Panc1 (cell line): ENCODE results near the gene MRGPRD. TPM values are rescaled to one million over a fixed set of nuclear protein-coding genes. Genes with fewer than 3 reads are reported as not detected.

Experiments used
- ATAC-seq: fragments of 200-7000 bp; cut with Tn5 transposase; 2 replicates; pipeline ENCODE4 v1.9.1; 2020; ENCODE audit warnings: mild to moderate bottlenecking, moderate library complexity
- BruUV-seq: library from RNA; stranded (reverse); fragments of 400-500 nt; replicated peaks from 2 replicates; lab custom pipeline; 2021; lab: Mats Ljungman, UMichigan
- CTCF ChIA-PET: fragments of 300-600 bp; sonication (Branson Sonifier 250); formaldehyde crosslinking; loops from one replicate; lab custom pipeline; 2022; ENCODE audit warnings: antibody characterized with exemption; lab: Charles Lee
- POLR2A ChIA-PET: fragments of 300-600 bp; sonication (Branson Sonifier 250); formaldehyde crosslinking; loops from one replicate; lab custom pipeline; 2022; ENCODE audit warnings: antibody characterized with exemption; lab: Charles Lee
- DNase-seq: peaks from one replicate; pipeline ENCODE4 v3.0.0-alpha.2; 2010; ENCODE audit warnings: low read depth, low spot score
- H3K27ac ChIP-seq: 2 replicates; pipeline ENCODE4 v1.5.1; 2011; ENCODE audit warnings: mild to moderate bottlenecking, low read length, inconsistent platforms
- H3K27me3 ChIP-seq: fragments of 200-500 bp; sonication (Bioruptor generic); 2 replicates; pipeline ENCODE4 v1.6.0; 2014; ENCODE audit warnings: low read length, inconsistent platforms; ENCODE audit not compliant: control insufficient read depth, insufficient read depth
- H3K36me3 ChIP-seq: fragments of 200-500 bp; sonication (Bioruptor generic); 2 replicates; pipeline ENCODE4 v1.5.1; 2014; ENCODE audit warnings: inconsistent platforms, mild to moderate bottlenecking, low read length, moderate library complexity; ENCODE audit not compliant: control insufficient read depth, insufficient read depth
- H3K4me1 ChIP-seq: 2 replicates; pipeline ENCODE4 v1.5.1; 2011; ENCODE audit warnings: inconsistent platforms, mild to moderate bottlenecking, low read length, moderate library complexity; ENCODE audit not compliant: control insufficient read depth, insufficient read depth
- H3K4me3 ChIP-seq, 2 experiments: 2 replicates each; pipeline ENCODE4 v1.5.1; 2011 to 2012; ENCODE audit warnings: low read depth in 2 of 2, low read length in 2 of 2, mild to moderate bottlenecking in 2 of 2, inconsistent platforms in 1 of 2, moderate library complexity in 1 of 2
- H3K9me3 ChIP-seq: fragments of 200-500 bp; sonication (Bioruptor generic); 2 replicates; pipeline ENCODE4 v1.5.1; 2014; ENCODE audit warnings: low read depth, mild to moderate bottlenecking, inconsistent platforms, low read length, moderate library complexity; ENCODE audit not compliant: control insufficient read depth, insufficient read depth
- POLR2AphosphoS5 ChIP-seq: IDR thresholded peaks from 2 replicates; pipeline ENCODE4 v1.6.1; 2012; ENCODE audit warnings: mild to moderate bottlenecking, low read depth, low read length, moderate library complexity
- REST ChIP-seq, 2 experiments: IDR thresholded peaks; 2 replicates each; pipeline ENCODE4 v1.6.1; 2011 to 2012; ENCODE audit warnings: low read depth in 2 of 2, control low read depth in 1 of 2, low read length in 1 of 2, mild to moderate bottlenecking in 1 of 2, moderate library complexity in 1 of 2; ENCODE audit not compliant: insufficient read depth in 1 of 2
- SIN3A ChIP-seq: IDR thresholded peaks from 2 replicates; pipeline ENCODE4 v1.6.1; 2012; ENCODE audit warnings: low read depth, mild to moderate bottlenecking, low read length, moderate library complexity, borderline replicate concordance; ENCODE audit not compliant: insufficient read depth
- TCF7L2 ChIP-seq: IDR thresholded peaks from 2 replicates; pipeline ENCODE4 v1.6.1; 2011; ENCODE audit warnings: mild to moderate bottlenecking, low read depth, low read length, inconsistent platforms
- in situ Hi-C: cut with HindIII; loops from 2 replicates; pipeline ENCODE4 v1.10.0; 2016; ENCODE audit warnings: low sequenced_read_pairs, low pct_unique_long_range_greater_than_20kb
- intact Hi-C: fragments of 100-400 bp; cut with micrococcal nuclease; formaldehyde crosslinking; loops from one replicate; pipeline ENCODE4 v1.10.0; 2022; ENCODE audit not compliant: unreplicated experiment
- total RNA-seq: library from RNA; stranded (reverse); gene quantifications from one replicate; pipeline ENCODE4 v1.2.1, GENCODE V29; 2021; ENCODE audit not compliant: unreplicated experiment
- TF ChIP-seq, protein P1 (sequence below): fragments of 450-650 bp; IDR thresholded peaks from 2 replicates; pipeline ENCODE4 v1.5.1; 2017; ENCODE audit warnings: mild to moderate bottlenecking

MRGPRD gene
- total RNA-seq, 1 experiment from 2014 or later: not detected

- no TSS peak for BruUV-seq
- CTCF ChIA-PET: no interaction called here
- in situ Hi-C loops: no loop called here
- POLR2A ChIA-PET: interaction anchor here (0.6 kb wide), 1 partner anchor 198 kb away, joined by 3 read pairs; no protein-coding TSS in a partner anchor
- H3K36me3 ChIP-seq: no peaks in the 10 kb centered on the region
- no peak overlapping the region for H3K4me3 ChIP-seq
- H3K4me1 ChIP-seq: peaks cover 7% of the 10 kb centered on the region
- ATAC-seq (no peak), DNase-seq (no peak)
- H3K27me3 ChIP-seq: no peaks in the 10 kb centered on the region
- no peaks in the 10 kb centered on the region for H3K9me3 ChIP-seq
- no peak overlapping the region for H3K27ac ChIP-seq
- TF ChIP-seq REST (IDR thresholded peaks at IDR 0.05; ENCODE audit: insufficient read depth in 1 of 2, low read depth in 2 of 2, low read length in 1 of 2) (no peak), SIN3A (no peak), TCF7L2 (no peak), POLR2AphosphoS5 (no peak)
- TF ChIP-seq, protein P1, sequence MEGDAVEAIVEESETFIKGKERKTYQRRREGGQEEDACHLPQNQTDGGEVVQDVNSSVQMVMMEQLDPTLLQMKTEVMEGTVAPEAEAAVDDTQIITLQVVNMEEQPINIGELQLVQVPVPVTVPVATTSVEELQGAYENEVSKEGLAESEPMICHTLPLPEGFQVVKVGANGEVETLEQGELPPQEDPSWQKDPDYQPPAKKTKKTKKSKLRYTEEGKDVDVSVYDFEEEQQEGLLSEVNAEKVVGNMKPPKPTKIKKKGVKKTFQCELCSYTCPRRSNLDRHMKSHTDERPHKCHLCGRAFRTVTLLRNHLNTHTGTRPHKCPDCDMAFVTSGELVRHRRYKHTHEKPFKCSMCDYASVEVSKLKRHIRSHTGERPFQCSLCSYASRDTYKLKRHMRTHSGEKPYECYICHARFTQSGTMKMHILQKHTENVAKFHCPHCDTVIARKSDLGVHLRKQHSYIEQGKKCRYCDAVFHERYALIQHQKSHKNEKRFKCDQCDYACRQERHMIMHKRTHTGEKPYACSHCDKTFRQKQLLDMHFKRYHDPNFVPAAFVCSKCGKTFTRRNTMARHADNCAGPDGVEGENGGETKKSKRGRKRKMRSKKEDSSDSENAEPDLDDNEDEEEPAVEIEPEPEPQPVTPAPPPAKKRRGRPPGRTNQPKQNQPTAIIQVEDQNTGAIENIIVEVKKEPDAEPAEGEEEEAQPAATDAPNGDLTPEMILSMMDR: no peak
- intact Hi-C loops: no loop called here
These were observed 18.4 kb upstream of the MRGPRD start for GRCh38 chr11:68999093-68999747.

DNA sequence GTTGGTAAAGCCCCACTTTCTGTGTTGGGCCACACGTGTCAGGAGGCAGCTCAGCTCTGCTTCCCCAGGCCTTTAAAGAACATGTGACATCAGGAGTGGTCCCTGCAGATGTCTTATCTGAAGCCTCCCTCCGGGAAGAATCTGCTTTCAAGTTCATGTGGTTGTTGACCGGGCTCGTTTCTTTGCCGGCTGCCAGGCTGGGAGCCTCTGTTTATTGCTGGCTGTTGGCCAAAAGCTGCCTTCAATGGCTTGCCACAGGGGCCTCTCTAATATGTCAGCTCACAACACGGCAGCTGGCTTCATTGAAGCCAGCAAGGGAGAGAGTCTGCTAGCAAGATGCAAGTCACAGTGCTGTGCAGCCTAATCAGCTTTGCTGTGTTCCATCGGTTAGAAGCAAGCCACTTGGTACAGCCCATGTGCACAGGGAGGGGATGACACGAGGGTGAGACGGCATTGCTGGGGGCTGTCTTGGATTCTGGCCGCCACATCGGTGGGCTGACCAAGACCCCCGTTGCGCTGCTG, 17.7 kb upstream of the MRGPRD start:
- H3K9me3 ChIP-seq: no peaks in the 10 kb centered on the region
- peaks cover 12% of the 10 kb centered on the region for H3K4me1 ChIP-seq
- intact Hi-C loops (no loop called here), in situ Hi-C loops (no loop called here)
- no peak for TF ChIP-seq TCF7L2
- no peak for TF ChIP-seq SIN3A
- no peaks in the 10 kb centered on the region for H3K27me3 ChIP-seq
- H3K4me3 ChIP-seq: no peak overlapping the region
- ChIA-PET CTCF (no interaction called here), POLR2A (no interaction called here)
- BruUV-seq: no TSS peak
- ATAC-seq (0 out of 2 replicates have a peak, but pooled peaks have one; percentile 23), DNase-seq (no peak)
- H3K27ac ChIP-seq: no peak overlapping the region
- H3K36me3 ChIP-seq: no peaks in the 10 kb centered on the region

DNA sequence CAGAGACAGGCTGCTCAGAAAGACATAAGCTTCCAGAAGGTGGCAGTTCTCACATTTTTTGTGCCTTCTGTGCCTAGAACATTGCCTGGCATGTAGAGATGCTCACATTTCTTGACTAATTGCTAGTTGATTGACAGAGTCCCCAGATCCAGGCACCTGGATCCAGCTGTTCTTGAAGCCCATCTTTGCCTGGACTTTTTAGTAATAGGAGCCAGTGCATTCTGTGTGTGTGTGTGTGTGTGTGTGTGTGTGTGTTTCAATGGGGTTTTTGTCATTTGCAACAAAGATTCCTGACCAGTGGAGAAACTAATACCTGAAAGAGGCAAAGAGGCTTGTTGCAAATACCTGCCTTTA, 17.2 kb upstream of the MRGPRD start:
- Histone ChIP-seq H3K4me3 (no peak overlapping the region), H3K27me3 (no peaks in the 10 kb centered on the region), H3K9me3 (no peaks in the 10 kb centered on the region), H3K4me1 (peaks cover 12% of the 10 kb centered on the region), H3K36me3 (no peaks in the 10 kb centered on the region), H3K27ac (no peak overlapping the region)
- intact Hi-C loops: no loop called here
- in situ Hi-C loops: no loop called here
- TF ChIP-seq POLR2AphosphoS5: no peak
- TF ChIP-seq, protein P1: no peak
- TF ChIP-seq REST (IDR thresholded peaks at IDR 0.05; ENCODE audit: insufficient read depth in 1 of 2, low read depth in 2 of 2, low read length in 1 of 2): no peak
- TF ChIP-seq TCF7L2: no peak
- TF ChIP-seq SIN3A: no peak
- no peak for ATAC-seq
- BruUV-seq: no TSS peak
- DNase-seq: no peak
- CTCF ChIA-PET: no interaction called here
- POLR2A ChIA-PET: no interaction called here
